DMS114 treated with DMSO at 0.1 percent for 48 hours (cell line): ENCODE measurements around the gene MAPK13.

Experiments
- DNase-seq: peaks from one replicate; lab custom pipeline; 2025; ENCODE audit not compliant: unreplicated experiment; lab: John Stamatoyannopoulos, UW

Gene MAPK13

GRCh38 chr6:36142971-36143838, 12.9 kb downstream of the MAPK13 start:
- DNase-seq, result no peak

GRCh38 chr6:36145495-36145894, 15.2 kb downstream of the MAPK13 start:
- DNase-seq, result no peak

- DNase-seq, result no peak
Observed at GRCh38 chr6:36147294-36147693, 17.0 kb downstream of the MAPK13 start.

GRCh38 chr6:36149476-36149875, 19.2 kb downstream of the MAPK13 start:
- no peak for DNase-seq

GRCh38 chr6:36150283-36150682, 20.0 kb downstream of the MAPK13 start:
- DNase-seq, result no peak

GRCh38 chr6:36154286-36154685, 24.0 kb downstream of the MAPK13 start:
- DNase-seq, result no peak

GRCh38 chr6:36155662-36156061, 25.3 kb downstream of the MAPK13 start:
- DNase-seq, result no peak

GRCh38 chr6:36160147-36160760, 29.9 kb downstream of the MAPK13 start:
- DNase-seq, result no peak

- DNase-seq, result no peak
Observed at GRCh38 chr6:36169023-36170007, 39.0 kb downstream of the MAPK13 start.

GRCh38 chr6:36170704-36171103, 40.4 kb downstream of the MAPK13 start:
- DNase-seq, result no peak

GRCh38 chr6:36171573-36171972, 41.3 kb downstream of the MAPK13 start:
- DNase-seq, result no peak

- no peak for DNase-seq
Observed at GRCh38 chr6:36177166-36177565, 46.9 kb downstream of the MAPK13 start.

GRCh38 chr6:36178544-36178943, 48.2 kb downstream of the MAPK13 start:
- no peak for DNase-seq

- no peak for DNase-seq
Observed at GRCh38 chr6:36180126-36180525, 49.8 kb downstream of the MAPK13 start.

GRCh38 chr6:36184311-36184710, 54.0 kb downstream of the MAPK13 start:
- no peak for DNase-seq

GRCh38 chr6:36186199-36186598, 55.9 kb downstream of the MAPK13 start:
- DNase-seq, result no peak

- DNase-seq, result no peak
Observed at GRCh38 chr6:36187446-36187845, 57.1 kb downstream of the MAPK13 start.
